ENCODE measurements around the gene GALNT2.

DNA sequence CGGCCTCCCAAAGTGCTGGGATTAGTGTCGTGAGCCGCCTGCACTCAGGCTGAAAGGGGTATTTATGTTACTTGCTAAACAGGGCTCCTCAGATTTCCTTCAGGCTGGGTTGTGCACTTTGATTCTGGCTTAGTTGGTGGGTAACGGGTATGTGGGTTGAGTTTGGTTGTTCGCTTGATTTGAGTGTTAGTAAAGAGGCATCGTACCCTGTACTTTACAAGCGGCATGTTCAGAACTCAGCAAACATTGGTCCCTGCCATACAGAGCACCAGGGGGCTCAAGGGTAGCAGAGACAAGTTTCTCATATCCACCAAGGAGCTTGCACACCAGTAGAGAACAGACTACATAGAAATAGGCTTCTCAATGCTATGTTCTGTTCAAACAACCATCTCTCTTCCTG lies 211.3 kb downstream of the GALNT2 start:
- TF ChIP-seq SRSF1 (IDR thresholded peaks at IDR 0.05; ENCODE audit: low read depth, low read length) (no peak), POLR2AphosphoS5 (IDR thresholded peaks at IDR 0.05; ENCODE audit: control insufficient read depth, insufficient read depth, low read depth, low read length) (no peak), JUND (IDR thresholded peaks at IDR 0.05; ENCODE audit: borderline replicate concordance, low read depth, low read length) (no peak), JUND (tag; IDR thresholded peaks at IDR 0.05; ENCODE audit: borderline replicate concordance, low read depth, low read length) (no peak), CBX1 (IDR thresholded peaks at IDR 0.05; ENCODE audit: low read depth) (no peak), ESRRB (CRISPR knock-in tag; IDR thresholded peaks at IDR 0.05; ENCODE audit: borderline replicate concordance) (no peak), POLR2A (conservative IDR thresholded peaks at IDR 0.05) (no peak), ZNF12 (CRISPR knock-in tag; IDR thresholded peaks at IDR 0.05) (no peak), GTF2F1 (IDR thresholded peaks at IDR 0.05; ENCODE audit: low read depth, low read length) (no peak), YY1 (IDR thresholded peaks at IDR 0.05; ENCODE audit: borderline replicate concordance in 1 of 3, control insufficient read depth in 1 of 3, extremely low read depth in 1 of 3, insufficient read depth in 3 of 3, insufficient read length in 1 of 3, insufficient replicate concordance in 2 of 3, low read depth in 1 of 3, low read length in 2 of 3) (no peak), KLF16 (IDR thresholded peaks at IDR 0.05) (no peak), MAFF (IDR thresholded peaks at IDR 0.05; ENCODE audit: low read length) (no peak)
- TF ChIP-seq, protein P1, sequence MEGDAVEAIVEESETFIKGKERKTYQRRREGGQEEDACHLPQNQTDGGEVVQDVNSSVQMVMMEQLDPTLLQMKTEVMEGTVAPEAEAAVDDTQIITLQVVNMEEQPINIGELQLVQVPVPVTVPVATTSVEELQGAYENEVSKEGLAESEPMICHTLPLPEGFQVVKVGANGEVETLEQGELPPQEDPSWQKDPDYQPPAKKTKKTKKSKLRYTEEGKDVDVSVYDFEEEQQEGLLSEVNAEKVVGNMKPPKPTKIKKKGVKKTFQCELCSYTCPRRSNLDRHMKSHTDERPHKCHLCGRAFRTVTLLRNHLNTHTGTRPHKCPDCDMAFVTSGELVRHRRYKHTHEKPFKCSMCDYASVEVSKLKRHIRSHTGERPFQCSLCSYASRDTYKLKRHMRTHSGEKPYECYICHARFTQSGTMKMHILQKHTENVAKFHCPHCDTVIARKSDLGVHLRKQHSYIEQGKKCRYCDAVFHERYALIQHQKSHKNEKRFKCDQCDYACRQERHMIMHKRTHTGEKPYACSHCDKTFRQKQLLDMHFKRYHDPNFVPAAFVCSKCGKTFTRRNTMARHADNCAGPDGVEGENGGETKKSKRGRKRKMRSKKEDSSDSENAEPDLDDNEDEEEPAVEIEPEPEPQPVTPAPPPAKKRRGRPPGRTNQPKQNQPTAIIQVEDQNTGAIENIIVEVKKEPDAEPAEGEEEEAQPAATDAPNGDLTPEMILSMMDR (IDR thresholded peaks at IDR 0.05 in 2 of 3, conservative IDR thresholded peaks at IDR 0.05 in 1 of 3; ENCODE audit: insufficient read depth in 2 of 3, low read depth in 1 of 3, low read length in 3 of 3): no peak
- TF ChIP-seq, protein P2, sequence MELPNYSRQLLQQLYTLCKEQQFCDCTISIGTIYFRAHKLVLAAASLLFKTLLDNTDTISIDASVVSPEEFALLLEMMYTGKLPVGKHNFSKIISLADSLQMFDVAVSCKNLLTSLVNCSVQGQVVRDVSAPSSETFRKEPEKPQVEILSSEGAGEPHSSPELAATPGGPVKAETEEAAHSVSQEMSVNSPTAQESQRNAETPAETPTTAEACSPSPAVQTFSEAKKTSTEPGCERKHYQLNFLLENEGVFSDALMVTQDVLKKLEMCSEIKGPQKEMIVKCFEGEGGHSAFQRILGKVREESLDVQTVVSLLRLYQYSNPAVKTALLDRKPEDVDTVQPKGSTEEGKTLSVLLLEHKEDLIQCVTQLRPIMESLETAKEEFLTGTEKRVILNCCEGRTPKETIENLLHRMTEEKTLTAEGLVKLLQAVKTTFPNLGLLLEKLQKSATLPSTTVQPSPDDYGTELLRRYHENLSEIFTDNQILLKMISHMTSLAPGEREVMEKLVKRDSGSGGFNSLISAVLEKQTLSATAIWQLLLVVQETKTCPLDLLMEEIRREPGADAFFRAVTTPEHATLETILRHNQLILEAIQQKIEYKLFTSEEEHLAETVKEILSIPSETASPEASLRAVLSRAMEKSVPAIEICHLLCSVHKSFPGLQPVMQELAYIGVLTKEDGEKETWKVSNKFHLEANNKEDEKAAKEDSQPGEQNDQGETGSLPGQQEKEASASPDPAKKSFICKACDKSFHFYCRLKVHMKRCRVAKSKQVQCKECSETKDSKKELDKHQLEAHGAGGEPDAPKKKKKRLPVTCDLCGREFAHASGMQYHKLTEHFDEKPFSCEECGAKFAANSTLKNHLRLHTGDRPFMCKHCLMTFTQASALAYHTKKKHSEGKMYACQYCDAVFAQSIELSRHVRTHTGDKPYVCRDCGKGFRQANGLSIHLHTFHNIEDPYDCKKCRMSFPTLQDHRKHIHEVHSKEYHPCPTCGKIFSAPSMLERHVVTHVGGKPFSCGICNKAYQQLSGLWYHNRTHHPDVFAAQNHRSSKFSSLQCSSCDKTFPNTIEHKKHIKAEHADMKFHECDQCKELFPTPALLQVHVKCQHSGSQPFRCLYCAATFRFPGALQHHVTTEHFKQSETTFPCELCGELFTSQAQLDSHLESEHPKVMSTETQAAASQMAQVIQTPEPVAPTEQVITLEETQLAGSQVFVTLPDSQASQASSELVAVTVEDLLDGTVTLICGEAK (IDR thresholded peaks at IDR 0.05): no peak
- TF ChIP-seq, protein P2 (CRISPR knock-in tag; IDR thresholded peaks at IDR 0.05): no peak

Measured in K562 (cell line).